HUES6 (cell line): ENCODE data around the gene SHC1.

ENCODE experiments used
- H3K27ac ChIP-seq: 2 replicates; pipeline ENCODE4 v1.7.0; 2013; ENCODE audit warnings: low read depth, mild to moderate bottlenecking, low read length, inconsistent platforms
- H3K27me3 ChIP-seq: 2 replicates; pipeline ENCODE4 v1.6.1; 2013; ENCODE audit warnings: low read length; ENCODE audit not compliant: control insufficient read depth, insufficient read depth
- H3K36me3 ChIP-seq: 2 replicates; pipeline ENCODE4 v1.6.1; 2013; ENCODE audit warnings: low read length; ENCODE audit not compliant: control insufficient read depth, insufficient read depth
- H3K4me1 ChIP-seq: 2 replicates; pipeline ENCODE4 v1.6.1; 2013; ENCODE audit warnings: low read length; ENCODE audit not compliant: control insufficient read depth, insufficient read depth
- H3K4me3 ChIP-seq: 2 replicates; pipeline ENCODE4 v1.5.1; 2013; ENCODE audit warnings: low read depth, low read length
- H3K9ac ChIP-seq: one replicate; pipeline ENCODE4 v1.6.1; 2013; ENCODE audit warnings: mild to moderate bottlenecking, low read length
- H3K9me3 ChIP-seq: 2 replicates; pipeline ENCODE4 v1.6.1; 2013; ENCODE audit warnings: low read depth, low read length; ENCODE audit not compliant: control insufficient read depth, insufficient read depth

Gene SHC1

GRCh38 chr1:154951901-154952657 lies 18.5 kb downstream of the SHC1 start:
- H3K4me3 ChIP-seq: no peak overlapping the region
- no peak overlapping the region for H3K27ac ChIP-seq

GRCh38 chr1:154948079-154948478 lies 22.5 kb downstream of the SHC1 start:
- Histone ChIP-seq H3K9ac (no peak overlapping the region), H3K4me1 (peaks cover 5% of the 10 kb centered on the region), H3K27ac (no peak overlapping the region)

More at GRCh38 chr1:154951901-154952657, 18.5 kb downstream of the SHC1 start:
- Histone ChIP-seq H3K27me3 (no peaks in the 10 kb centered on the region), H3K9me3 (no peaks in the 10 kb centered on the region), H3K9ac (no peak overlapping the region), H3K4me1 (peaks cover 18% of the 10 kb centered on the region), H3K36me3 (peaks cover 15% of the 10 kb centered on the region)

GRCh38 chr1:154945962-154946850 lies 24.3 kb downstream of the SHC1 start:
- H3K27ac ChIP-seq: no peak overlapping the region
- H3K4me1 ChIP-seq: peaks cover 5% of the 10 kb centered on the region
- no peaks in the 10 kb centered on the region for H3K9me3 ChIP-seq

More at GRCh38 chr1:154948079-154948478, 22.5 kb downstream of the SHC1 start:
- Histone ChIP-seq H3K9me3 (no peaks in the 10 kb centered on the region), H3K36me3 (peaks cover 20% of the 10 kb centered on the region), H3K27me3 (no peaks in the 10 kb centered on the region), H3K4me3 (no peak overlapping the region)

DNA sequence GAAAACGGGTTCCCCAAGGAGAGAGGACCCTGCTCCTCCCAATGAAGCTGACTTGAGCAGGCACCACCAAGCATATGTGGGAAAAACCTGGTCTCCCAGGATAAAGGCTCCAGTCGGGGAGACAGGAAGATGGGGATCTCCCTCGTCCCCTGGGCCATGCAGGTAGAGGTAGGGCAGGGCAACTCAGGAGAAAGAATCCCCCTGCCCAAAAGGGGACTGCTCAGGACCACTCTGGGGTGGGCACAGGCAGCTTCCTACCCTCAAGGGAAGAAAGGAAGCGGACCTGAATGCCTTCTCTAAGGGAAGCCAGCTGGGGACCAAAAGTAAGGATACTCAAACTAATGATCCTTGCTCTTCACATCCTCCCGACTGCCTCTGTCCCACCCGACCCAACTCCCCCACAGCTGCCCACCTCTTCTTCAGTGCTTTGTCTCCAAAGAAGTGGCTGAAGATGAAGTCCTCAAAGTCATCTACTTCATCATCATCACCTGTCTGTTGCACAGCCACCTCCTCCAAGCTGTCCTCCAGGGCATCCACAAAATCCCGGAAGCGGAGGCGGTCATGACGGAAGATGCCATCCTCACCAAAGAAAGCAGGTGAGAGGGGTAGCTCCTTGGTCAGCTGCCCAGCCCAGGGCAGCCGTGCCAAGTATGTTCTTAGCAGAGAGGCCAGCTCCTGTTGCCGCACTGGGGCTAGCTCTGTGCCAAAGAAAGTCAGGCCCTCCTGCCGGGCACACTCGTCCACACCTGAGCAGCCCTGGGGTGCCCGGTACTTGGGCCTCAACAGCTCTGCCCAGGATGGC lies 25.2 kb downstream of the SHC1 start:
- H3K4me1 ChIP-seq: peaks cover 7% of the 10 kb centered on the region
- H3K27me3 ChIP-seq: no peaks in the 10 kb centered on the region
- H3K9ac ChIP-seq: no peak overlapping the region
- no peak overlapping the region for H3K27ac ChIP-seq
- H3K9me3 ChIP-seq: no peaks in the 10 kb centered on the region
- H3K36me3 ChIP-seq: peaks cover 12% of the 10 kb centered on the region
- H3K4me3 ChIP-seq: no peak overlapping the region

More at GRCh38 chr1:154945962-154946850, 24.3 kb downstream of the SHC1 start:
- H3K27me3 ChIP-seq: no peaks in the 10 kb centered on the region
- H3K36me3 ChIP-seq: peaks cover 18% of the 10 kb centered on the region
- no peak overlapping the region for H3K9ac ChIP-seq
- H3K4me3 ChIP-seq: no peak overlapping the region

DNA sequence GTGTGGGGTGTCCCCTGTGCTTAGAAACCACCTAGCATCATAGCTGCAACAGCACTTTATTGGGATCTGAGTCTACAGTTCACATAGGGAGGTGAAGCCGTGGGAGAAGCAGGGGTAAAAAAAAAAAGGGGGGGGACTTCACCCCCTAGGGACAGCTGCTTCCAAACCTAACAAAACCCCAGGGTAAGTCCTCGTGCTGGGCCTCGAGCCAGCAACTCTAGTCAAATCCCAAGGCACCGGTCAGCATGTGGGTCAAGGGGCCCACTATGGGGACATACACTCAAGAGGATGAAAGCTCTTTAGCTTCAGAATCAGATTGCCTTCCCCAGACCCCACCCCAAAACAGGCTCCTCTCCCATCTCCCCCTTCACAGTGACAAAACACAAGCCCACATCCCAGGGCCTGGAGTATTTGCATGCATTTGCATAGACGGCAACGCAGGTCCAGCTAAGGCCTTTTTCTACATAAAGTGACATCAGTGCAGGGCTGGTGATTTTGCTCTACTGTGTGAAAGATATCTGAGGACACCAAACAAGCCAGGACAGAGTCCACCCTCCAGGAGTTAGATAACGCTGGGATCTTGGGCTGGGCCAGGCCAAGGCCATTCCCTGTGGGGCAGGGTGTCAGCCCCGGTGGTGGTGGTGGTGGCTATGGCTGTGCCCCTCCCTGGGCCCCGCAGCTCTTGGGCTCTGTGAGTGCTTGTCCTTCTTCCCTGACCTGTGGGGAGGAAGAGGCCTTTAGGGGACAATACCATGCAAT lies 26.0 kb downstream of the SHC1 start:
- Histone ChIP-seq H3K9me3 (no peaks in the 10 kb centered on the region), H3K4me3 (no peak overlapping the region), H3K27me3 (no peaks in the 10 kb centered on the region), H3K4me1 (peaks cover 7% of the 10 kb centered on the region), H3K27ac (no peak overlapping the region), H3K9ac (no peak overlapping the region), H3K36me3 (peaks cover 12% of the 10 kb centered on the region)

DNA sequence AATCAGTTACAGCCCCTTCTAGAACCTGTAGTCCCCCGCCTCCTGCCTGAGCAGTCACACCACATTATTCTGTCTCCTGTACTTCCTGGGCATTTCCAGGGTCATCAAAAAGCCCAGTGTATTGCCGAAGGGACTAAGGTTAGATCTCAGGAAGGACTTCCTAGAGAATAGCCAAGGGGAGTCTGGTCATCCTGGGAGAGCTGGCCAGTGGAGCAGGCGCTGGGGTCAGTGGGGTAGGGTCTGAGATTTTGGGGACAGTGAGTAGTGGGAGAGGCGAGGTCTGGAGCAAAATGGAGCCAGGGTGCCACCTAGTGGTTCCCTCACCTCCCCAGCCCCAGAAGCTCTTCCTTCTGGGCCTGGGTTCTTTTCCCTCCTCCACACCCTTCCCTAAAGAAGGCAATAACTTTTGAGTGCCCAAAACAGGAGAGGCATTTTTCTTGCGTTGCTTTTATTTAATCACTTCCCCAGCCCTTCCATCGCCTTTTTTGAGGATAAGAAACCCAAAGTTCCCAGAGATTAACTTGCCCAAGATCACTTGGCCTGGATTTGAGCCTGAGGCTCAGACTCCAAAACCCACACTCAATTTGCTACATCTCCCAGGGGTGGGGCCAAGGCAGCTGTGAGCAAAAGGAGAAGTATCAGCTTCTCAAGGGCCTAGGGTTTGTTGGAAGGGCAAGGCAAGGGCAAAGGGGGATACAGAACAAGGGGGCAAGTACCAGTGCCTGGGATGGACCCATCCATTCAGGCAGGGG lies 26.7 kb downstream of the SHC1 start:
- Histone ChIP-seq H3K9ac (no peak overlapping the region), H3K4me3 (no peak overlapping the region), H3K4me1 (peaks cover 7% of the 10 kb centered on the region)

DNA sequence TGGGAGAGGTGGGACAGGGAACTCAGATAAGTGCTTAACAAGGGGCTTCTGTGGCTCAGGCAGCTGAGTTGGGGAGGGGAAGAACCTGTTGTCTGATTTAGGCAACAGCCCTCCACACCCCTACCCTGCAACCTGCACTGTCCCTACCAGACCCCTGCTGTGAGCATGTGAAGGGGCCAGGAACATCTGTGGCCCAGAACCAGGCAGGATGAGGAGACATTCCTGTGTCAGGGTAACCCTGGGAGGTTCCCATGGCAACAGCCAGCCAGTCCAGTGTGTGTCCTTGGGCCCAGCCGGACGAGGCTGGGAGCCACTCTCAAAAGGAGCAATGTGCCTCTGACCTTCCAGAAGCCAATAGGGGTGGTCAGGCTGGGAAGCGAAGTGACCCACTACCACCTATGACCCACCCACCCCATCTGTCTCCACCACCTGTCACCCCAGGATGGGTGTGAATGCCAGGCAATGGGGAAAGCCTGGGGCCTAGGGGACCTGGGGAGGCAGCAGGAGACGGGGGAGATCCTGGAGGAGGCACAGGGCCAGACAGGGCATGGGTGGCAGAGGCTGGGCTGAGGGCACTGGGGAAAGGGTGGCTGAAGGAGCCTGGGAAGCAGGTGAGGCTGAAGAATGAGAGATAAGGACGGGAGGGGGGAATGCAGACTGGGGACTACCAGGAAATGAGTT lies 29.1 kb downstream of the SHC1 start:
- H3K27ac ChIP-seq: no peak overlapping the region
- 0 out of 2 replicates have a peak, but pooled peaks cover 4% of the 10 kb centered on the region for H3K36me3 ChIP-seq
- H3K9me3 ChIP-seq: no peaks in the 10 kb centered on the region
- no peak overlapping the region for H3K9ac ChIP-seq
- peaks cover 11% of the 10 kb centered on the region for H3K4me1 ChIP-seq
- H3K4me3 ChIP-seq: no peak overlapping the region
- H3K27me3 ChIP-seq: no peaks in the 10 kb centered on the region

More for the DNA sequence above, 26.7 kb downstream of the SHC1 start:
- Histone ChIP-seq H3K27me3 (no peaks in the 10 kb centered on the region), H3K9me3 (no peaks in the 10 kb centered on the region), H3K27ac (no peak overlapping the region), H3K36me3 (peaks cover 12% of the 10 kb centered on the region)

DNA sequence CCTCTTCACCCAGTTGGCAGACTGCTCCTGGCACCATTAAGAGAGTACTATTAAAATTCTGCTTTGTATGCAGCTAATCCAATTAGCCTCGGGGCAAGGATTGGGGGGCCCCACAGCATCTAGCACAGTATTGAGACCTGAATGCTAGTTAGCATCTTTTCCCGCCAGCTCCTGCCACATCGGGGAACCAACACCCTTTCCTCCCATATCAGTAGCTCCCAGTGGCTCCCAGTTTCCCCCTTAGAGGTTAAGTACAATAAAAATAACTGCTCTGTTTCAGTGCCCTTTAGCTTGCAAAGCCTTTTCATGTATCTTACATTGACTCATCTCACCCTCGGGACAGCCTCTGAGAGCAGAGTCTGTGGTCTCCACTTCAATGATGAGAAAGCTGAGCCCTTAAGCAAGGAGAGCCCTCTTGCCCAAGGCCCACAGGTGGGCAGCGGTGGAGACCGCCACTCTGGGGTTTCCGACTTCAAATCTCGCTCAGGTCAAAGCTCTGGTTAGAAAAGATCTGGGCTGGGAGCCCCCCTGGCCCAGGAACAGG lies 29.8 kb downstream of the SHC1 start:
- Histone ChIP-seq H3K27me3 (no peaks in the 10 kb centered on the region), H3K36me3 (0 out of 2 replicates have a peak, but pooled peaks cover 4% of the 10 kb centered on the region), H3K27ac (no peak overlapping the region), H3K4me3 (no peak overlapping the region), H3K9ac (no peak overlapping the region), H3K9me3 (no peaks in the 10 kb centered on the region), H3K4me1 (peaks cover 11% of the 10 kb centered on the region)

DNA sequence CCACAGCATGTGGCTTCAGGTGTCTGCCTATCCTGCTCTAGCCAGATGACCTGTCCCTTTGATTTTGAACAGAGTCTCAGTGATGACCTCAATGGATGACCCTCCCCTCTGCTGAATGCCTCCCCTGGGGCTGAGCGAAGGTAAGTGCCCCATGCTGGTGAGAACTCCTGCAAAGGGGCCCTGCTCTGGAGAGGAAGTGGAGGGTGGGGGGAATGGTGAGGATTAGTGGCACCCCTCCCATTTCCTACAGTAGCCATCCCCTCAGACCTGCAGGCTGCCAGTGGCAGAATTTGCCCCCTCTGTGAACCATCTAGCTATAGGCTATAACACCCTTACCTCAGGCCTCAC lies 30.4 kb downstream of the SHC1 start:
- Histone ChIP-seq H3K27ac (no peak overlapping the region), H3K9me3 (no peaks in the 10 kb centered on the region), H3K4me3 (no peak overlapping the region), H3K4me1 (peaks cover 11% of the 10 kb centered on the region), H3K36me3 (no peaks in the 10 kb centered on the region), H3K27me3 (no peaks in the 10 kb centered on the region), H3K9ac (no peak overlapping the region)
